LNCaP clone FGC (cell line): Measurements from ENCODE around the gene SASH1.

ENCODE experiments used
- DNase-seq: peaks from one replicate; pipeline ENCODE4 v3.0.0-alpha.2; 2011; ENCODE audit warnings: low read depth
- H3K4me3 ChIP-seq: 2 replicates; pipeline ENCODE4 v1.5.1; 2011; ENCODE audit warnings: mild to moderate bottlenecking, low read depth, low read length, control low read depth
- TF ChIP-seq, protein P1 (sequence below): IDR thresholded peaks from 2 replicates; pipeline ENCODE4 v1.5.1; 2012; ENCODE audit warnings: mild to moderate bottlenecking; ENCODE audit not compliant: control insufficient read depth, insufficient read depth; ENCODE audit errors: extremely low read depth

SASH1 gene

GRCh38 chr6:148325316-148326068 is 17.1 kb upstream of the SASH1 start:
- TF ChIP-seq, protein P1, sequence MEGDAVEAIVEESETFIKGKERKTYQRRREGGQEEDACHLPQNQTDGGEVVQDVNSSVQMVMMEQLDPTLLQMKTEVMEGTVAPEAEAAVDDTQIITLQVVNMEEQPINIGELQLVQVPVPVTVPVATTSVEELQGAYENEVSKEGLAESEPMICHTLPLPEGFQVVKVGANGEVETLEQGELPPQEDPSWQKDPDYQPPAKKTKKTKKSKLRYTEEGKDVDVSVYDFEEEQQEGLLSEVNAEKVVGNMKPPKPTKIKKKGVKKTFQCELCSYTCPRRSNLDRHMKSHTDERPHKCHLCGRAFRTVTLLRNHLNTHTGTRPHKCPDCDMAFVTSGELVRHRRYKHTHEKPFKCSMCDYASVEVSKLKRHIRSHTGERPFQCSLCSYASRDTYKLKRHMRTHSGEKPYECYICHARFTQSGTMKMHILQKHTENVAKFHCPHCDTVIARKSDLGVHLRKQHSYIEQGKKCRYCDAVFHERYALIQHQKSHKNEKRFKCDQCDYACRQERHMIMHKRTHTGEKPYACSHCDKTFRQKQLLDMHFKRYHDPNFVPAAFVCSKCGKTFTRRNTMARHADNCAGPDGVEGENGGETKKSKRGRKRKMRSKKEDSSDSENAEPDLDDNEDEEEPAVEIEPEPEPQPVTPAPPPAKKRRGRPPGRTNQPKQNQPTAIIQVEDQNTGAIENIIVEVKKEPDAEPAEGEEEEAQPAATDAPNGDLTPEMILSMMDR: no peak
- no peak for DNase-seq
- H3K4me3 ChIP-seq: no peak overlapping the region

DNA sequence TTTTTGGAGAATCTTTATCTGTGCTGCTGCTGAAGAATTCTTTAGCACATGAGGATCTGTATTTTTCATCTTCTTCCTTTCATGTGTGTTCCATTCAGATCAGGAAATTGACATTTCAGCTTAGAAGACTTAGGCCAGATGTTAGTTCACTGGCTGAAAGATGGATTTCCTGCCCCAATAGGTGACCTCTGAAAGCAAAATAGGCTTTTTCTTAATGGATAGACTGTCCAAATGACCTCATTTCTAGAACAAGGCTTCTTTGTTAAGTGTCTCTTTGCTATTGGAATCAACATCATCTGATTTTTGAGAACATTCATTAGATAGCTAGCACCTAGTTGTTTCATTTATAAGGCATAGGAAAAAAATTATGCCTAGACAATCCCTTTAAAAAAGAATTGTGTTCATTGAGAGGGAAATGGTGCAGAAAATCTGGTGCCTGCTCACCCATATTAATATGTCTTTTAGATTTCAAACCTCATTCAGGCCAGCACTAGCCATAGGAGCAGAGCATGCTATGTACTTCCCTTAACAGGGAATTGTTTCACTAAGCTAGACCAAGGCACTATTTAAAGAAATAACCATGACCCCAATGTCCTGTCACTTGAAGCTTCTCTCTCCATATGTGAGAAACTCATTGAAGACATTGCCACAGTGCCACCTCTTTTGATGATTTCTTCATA is 13.6 kb upstream of the SASH1 start:
- TF ChIP-seq, protein P1: no peak
- no peak overlapping the region for H3K4me3 ChIP-seq
- no peak for DNase-seq

- TF ChIP-seq, protein P1: no peak
- DNase-seq: no peak
- H3K4me3 ChIP-seq: no peak overlapping the region
Measured at GRCh38 chr6:148329596-148330381, 12.8 kb upstream of the SASH1 start.

DNA sequence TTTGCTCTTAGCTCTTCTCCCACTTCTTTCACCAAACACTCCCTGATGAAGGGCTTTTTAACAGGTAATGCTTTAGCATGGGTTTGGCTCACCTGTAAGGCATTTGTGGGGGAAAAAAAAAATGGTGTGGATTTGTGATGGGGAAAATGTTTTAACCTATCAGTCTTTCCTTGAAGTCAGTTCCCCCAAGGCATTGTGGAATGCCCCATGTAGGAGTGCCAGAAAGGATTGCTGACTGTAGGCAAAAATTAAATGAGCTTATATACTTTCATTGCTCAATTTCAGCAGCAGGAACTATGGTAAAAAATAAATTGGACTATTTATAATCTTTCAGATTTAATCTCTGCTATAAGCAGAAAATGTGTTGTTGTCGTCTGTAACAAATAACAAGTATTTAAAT is 10.6 kb upstream of the SASH1 start:
- TF ChIP-seq, protein P1: no peak
- no peak overlapping the region for H3K4me3 ChIP-seq
- DNase-seq: no peak

DNA sequence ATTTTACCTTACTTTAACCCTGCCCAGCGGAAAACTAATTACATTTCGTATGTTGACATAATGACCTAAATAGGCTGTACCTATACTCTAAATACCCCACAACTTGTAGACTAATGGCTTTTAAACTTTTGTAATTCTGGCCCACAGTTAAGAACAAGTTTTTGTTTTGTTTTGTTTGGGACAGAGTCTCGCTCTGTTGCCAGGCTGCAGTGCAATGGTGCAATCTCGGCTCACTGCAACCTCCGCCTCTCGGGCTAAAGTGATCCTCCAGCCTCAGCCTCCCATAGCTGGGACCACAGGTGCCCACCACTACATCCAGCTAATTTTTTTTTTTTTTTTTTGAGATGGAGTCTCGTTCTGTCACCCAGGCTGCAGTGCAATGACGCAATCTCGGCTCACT is 5.7 kb upstream of the SASH1 start:
- H3K4me3 ChIP-seq: no peak overlapping the region
- TF ChIP-seq, protein P1: no peak
- no peak for DNase-seq

DNA sequence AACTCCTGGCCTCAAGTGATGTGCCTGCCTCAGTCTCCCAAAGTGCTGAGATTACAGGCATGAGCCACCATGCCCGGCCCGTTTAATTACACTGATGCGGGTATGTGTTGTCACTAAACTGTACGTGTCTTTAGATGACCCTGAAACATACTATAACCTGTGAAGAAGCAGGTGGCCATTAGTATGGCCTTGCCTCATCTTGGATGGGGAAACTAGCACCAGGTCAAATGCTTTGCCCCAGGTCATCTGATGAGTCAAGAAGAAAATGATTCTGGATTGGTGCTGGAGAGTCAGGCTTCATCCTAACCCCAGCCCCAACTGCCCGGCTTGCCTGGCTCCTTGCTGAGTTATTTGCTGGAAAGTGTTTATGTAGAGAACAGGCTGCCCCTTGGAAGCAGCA is 2.9 kb upstream of the SASH1 start:
- H3K4me3 ChIP-seq: no peak overlapping the region
- TF ChIP-seq, protein P1: no peak
- no peak for DNase-seq
